NCI-H2171 (cell line): ENCODE results near the gene SP100.
"Not testable (repeated sequence)": the region's sequence is repeated elsewhere in the genome, so short reads cannot be mapped to it uniquely, and the experiment has no call there.

ENCODE experiments used
- DNase-seq: peaks from one replicate; lab custom pipeline; 2025; lab: John Stamatoyannopoulos, UW

Gene SP100

GRCh38 chr2:230416061-230416721, at the start of gene SP100:
SP100 (plus strand) TSS chr2:230416201; CDS start chr2:230416297, 96 bp downstream.
- DNase-seq: no peak

GRCh38 chr2:230382108-230382507, 33.9 kb upstream of the SP100 start:
- DNase-seq: no peak

- DNase-seq: no peak
Observed at GRCh38 chr2:230383453-230383852, 32.5 kb upstream of the SP100 start.

GRCh38 chr2:230384986-230385385, 31.0 kb upstream of the SP100 start:
- DNase-seq: no peak

- no peak for DNase-seq
Observed at GRCh38 chr2:230394301-230394700, 21.7 kb upstream of the SP100 start.

- not testable (repeated sequence) for DNase-seq
Observed at GRCh38 chr2:230398698-230399097, 17.3 kb upstream of the SP100 start.

GRCh38 chr2:230400041-230400440, 16.0 kb upstream of the SP100 start:
- no peak for DNase-seq

GRCh38 chr2:230400454-230400853, 15.5 kb upstream of the SP100 start:
- no peak for DNase-seq

GRCh38 chr2:230401026-230401425, 15.0 kb upstream of the SP100 start:
- DNase-seq: not testable (repeated sequence)

- no peak for DNase-seq
Observed at GRCh38 chr2:230403746-230404145, 12.3 kb upstream of the SP100 start.

- no peak for DNase-seq
Observed at GRCh38 chr2:230405824-230406223, 10.2 kb upstream of the SP100 start.

GRCh38 chr2:230408244-230408842, 7.7 kb upstream of the SP100 start:
- DNase-seq: no peak

- not testable (repeated sequence) for DNase-seq
Observed at GRCh38 chr2:230409316-230409715, 6.7 kb upstream of the SP100 start.

- no peak for DNase-seq
Observed at GRCh38 chr2:230410263-230410662, 5.7 kb upstream of the SP100 start.

- DNase-seq: no peak
Observed at GRCh38 chr2:230410861-230411569, 5.0 kb upstream of the SP100 start.

GRCh38 chr2:230411570-230412370, 4.2 kb upstream of the SP100 start:
- no peak for DNase-seq

GRCh38 chr2:230412371-230412711, 3.7 kb upstream of the SP100 start:
- no peak for DNase-seq

- no peak for DNase-seq
Observed at GRCh38 chr2:230412846-230413245, 3.2 kb upstream of the SP100 start.

GRCh38 chr2:230413479-230413878, 2.5 kb upstream of the SP100 start:
- no peak for DNase-seq

- no peak for DNase-seq
Observed at GRCh38 chr2:230414302-230414701, 1.7 kb upstream of the SP100 start.

GRCh38 chr2:230417436-230417835, 1.4 kb downstream of the SP100 start:
- DNase-seq: no peak

- DNase-seq: no peak
Observed at GRCh38 chr2:230418341-230419016, 2.5 kb downstream of the SP100 start.
